ENCODE results near the gene ITGAE. TPM values are rescaled to one million over a fixed set of nuclear protein-coding genes. Genes with fewer than 3 reads are reported as not detected.

Gene ITGAE
- total RNA-seq, 2 donors from 2014 or later: 16.2 to 27.6 TPM

GRCh38 chr17:3668279-3669084 is 132.5 kb downstream of the ITGAE start, which contains the start of the genes EMC6 and TAX1BP3:
Gene EMC6, plus strand, starts transcription at chr17:3668812. Its CDS starts 335 bp downstream, at chr17:3669147.
Gene TAX1BP3, minus strand, starts transcription at chr17:3668578. Its CDS starts 52 bp downstream, at chr17:3668526.
- H3K4me3 ChIP-seq: peak within 1 kb of the TSS; percentile 83 to 90

GRCh38 chr17:3667366-3668278 is 133.4 kb downstream of the ITGAE start:
- H3K4me1 ChIP-seq (replicated peaks): peaks cover 13% of the 10 kb centered on the region

More at GRCh38 chr17:3668279-3669084, 132.5 kb downstream of the ITGAE start, which contains the start of the genes EMC6 and TAX1BP3:
- DNase-seq (ENCODE audit: low spot score): peak; percentile 98
- peaks cover 0 to under 1% of the 10 kb centered on the region in 2 donors for H3K36me3 ChIP-seq
- intact Hi-C loops (cut with DNase I): loop anchor here (1.0 to 2.0 kb wide), 2 partner anchors 32 to 54 kb away; partner anchors contain the start of genes CTNS, HASPIN and SHPK
- H3K4me1 ChIP-seq (replicated peaks): peaks cover 13% of the 10 kb centered on the region
- TF ChIP-seq CTCF (IDR thresholded peaks at IDR 0.05) (peak in 1 of 4 experiments; percentile 9), POLR2A (IDR thresholded peaks at IDR 0.05) (peak; percentile 95), POLR2AphosphoS5 (IDR thresholded peaks at IDR 0.05) (peak; percentile 97)
- no peaks in the 10 kb centered on the region for H3K27me3 ChIP-seq (replicated peaks; ENCODE audit: insufficient read depth)
- H3K27ac ChIP-seq: peak within 1 kb of the TSS; percentile 92 to 95
- H3K9me3 ChIP-seq: no peaks in the 10 kb centered on the region
- WGBS: 1% methylated on average over 45 of the region's 89 CpGs

GRCh38 chr17:3666516-3666915 is 134.5 kb downstream of the ITGAE start:
- peak; percentile 37 for DNase-seq (ENCODE audit: low spot score)
- Histone ChIP-seq H3K4me1 (replicated peaks) (peaks cover 13% of the 10 kb centered on the region), H3K9me3 (no peaks in the 10 kb centered on the region), H3K36me3 (peaks cover 0 to 6% of the 10 kb centered on the region in 2 donors), H3K27me3 (replicated peaks; ENCODE audit: insufficient read depth) (no peaks in the 10 kb centered on the region), H3K27ac (peak overlapping the region; percentile 30 to 36), H3K4me3 (no peak overlapping the region)
- TF ChIP-seq POLR2A (IDR thresholded peaks at IDR 0.05): no peak
- TF ChIP-seq POLR2AphosphoS5 (IDR thresholded peaks at IDR 0.05): no peak
- intact Hi-C loops (cut with DNase I): no loop called here
- WGBS: 48% methylated on average over 6 of the region's 6 CpGs

More at GRCh38 chr17:3667366-3668278, 133.4 kb downstream of the ITGAE start:
- H3K27me3 ChIP-seq (replicated peaks; ENCODE audit: insufficient read depth): no peaks in the 10 kb centered on the region
- H3K36me3 ChIP-seq: peaks cover 0 to 6% of the 10 kb centered on the region in 2 donors
- intact Hi-C loops (cut with DNase I): loop anchor here (1.0 to 2.0 kb wide), 2 partner anchors 31 to 55 kb away; partner anchors contain the start of genes CTNS, HASPIN and SHPK
- peak overlapping the region; percentile 92 to 95 for H3K27ac ChIP-seq
- H3K4me3 ChIP-seq: peak overlapping the region; percentile 83 to 90
- no peaks in the 10 kb centered on the region for H3K9me3 ChIP-seq
- 2% methylated on average over 39 of the region's 39 CpGs for WGBS
- DNase-seq (ENCODE audit: low spot score): peak; percentile 82
- TF ChIP-seq CTCF (IDR thresholded peaks at IDR 0.05): no peak
- peak; percentile 51 for TF ChIP-seq POLR2AphosphoS5 (IDR thresholded peaks at IDR 0.05)
- peak; percentile 47 for TF ChIP-seq POLR2A (IDR thresholded peaks at IDR 0.05)

- no peak for DNase-seq (ENCODE audit: low spot score)
- H3K27me3 ChIP-seq (replicated peaks; ENCODE audit: insufficient read depth): no peaks in the 10 kb centered on the region
- WGBS: 54% methylated on average over 5 of the region's 5 CpGs
- no peaks in the 10 kb centered on the region for H3K9me3 ChIP-seq
- intact Hi-C loops (cut with DNase I): no loop called here
- H3K4me1 ChIP-seq (replicated peaks): peaks cover 13% of the 10 kb centered on the region
- peaks cover 0 to 6% of the 10 kb centered on the region in 2 donors for H3K36me3 ChIP-seq
- no peak overlapping the region for H3K4me3 ChIP-seq
- peak overlapping the region; percentile 30 to 36 for H3K27ac ChIP-seq
- TF ChIP-seq POLR2A (IDR thresholded peaks at IDR 0.05) (no peak), CTCF (IDR thresholded peaks at IDR 0.05) (no peak), POLR2AphosphoS5 (IDR thresholded peaks at IDR 0.05) (no peak)
Observed at GRCh38 chr17:3665834-3666233, 135.2 kb downstream of the ITGAE start.

Other genes starting within 250 kb of the ITGAE start
- gene TRPV3, start 243.4 kb downstream of the ITGAE start, total RNA-seq: 10 to 100 TPM in 1 of 2 donors, not detected in 1; 10.5 TPM
- gene TRPV1, start 191.8 kb downstream of the ITGAE start, total RNA-seq: 10 to 100 TPM in 1 of 2 donors, 1 to 10 TPM in 1; 4.0 to 10.6 TPM
- gene SHPK, start 164.9 kb downstream of the ITGAE start, total RNA-seq: 10 to 100 TPM; 13.6 to 25.5 TPM
- gene CTNS, start 164.4 kb downstream of the ITGAE start, total RNA-seq: 10 to 100 TPM; 26.9 to 51.2 TPM
- 100 to 1,000 TPM; 171 to 270 TPM for gene TAX1BP3, start 132.6 kb downstream of the ITGAE start, total RNA-seq
- gene EMC6, start 132.4 kb downstream of the ITGAE start, total RNA-seq: 10 to 100 TPM; 12.7 to 31.8 TPM
- gene P2RX5, start 105.0 kb downstream of the ITGAE start, total RNA-seq: 1 to 10 TPM in 1 of 2 donors, not detected in 1; 6.3 TPM
- gene HASPIN, start 77.3 kb downstream of the ITGAE start, total RNA-seq: 1 to 10 TPM; 1.0 to 3.9 TPM
- gene NCBP3, start 45.1 kb upstream of the ITGAE start, total RNA-seq: 100 to 1,000 TPM in 1 of 2 donors, 10 to 100 TPM in 1; 14.8 to 370 TPM
- gene CAMKK1, start 91.9 kb upstream of the ITGAE start, total RNA-seq: 10 to 100 TPM in 1 of 2 donors, 1 to 10 TPM in 1; 2.0 to 12.8 TPM
- gene P2RX1, start 115.3 kb upstream of the ITGAE start, total RNA-seq: 10 to 100 TPM in 1 of 2 donors, 1 to 10 TPM in 1; 3.8 to 22.5 TPM
- 10 to 100 TPM; 16.3 to 44.5 TPM for gene ATP2A3, start 163.2 kb upstream of the ITGAE start, total RNA-seq

All from prostate gland (tissue), 2 donors.